ENCODE data around the gene LRRC66. TPM values are rescaled to one million over a fixed set of nuclear protein-coding genes. Genes with fewer than 3 reads are reported as not detected.

Gene LRRC66
- total RNA-seq, 1 experiment from 2014 or later, result 0.37 TPM

DNA sequence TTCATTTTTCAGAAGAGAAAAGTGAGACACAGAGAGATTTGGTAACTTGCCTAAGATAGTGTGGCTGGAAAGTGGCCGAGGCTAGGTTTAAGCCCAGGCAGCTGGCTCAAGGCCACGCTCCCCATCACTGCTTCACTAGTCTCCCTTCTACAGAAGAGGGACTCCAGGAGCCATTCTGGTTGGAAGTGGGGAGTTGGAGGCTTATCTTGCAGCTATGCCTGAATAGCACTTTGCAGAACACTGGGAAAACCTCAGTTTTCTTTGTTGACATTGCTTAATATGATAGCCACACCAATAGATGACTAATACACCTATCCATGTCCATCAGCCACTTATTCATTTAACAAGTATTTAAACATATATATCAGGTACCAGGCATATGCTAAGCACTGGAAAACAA lies 18.5 kb downstream of the LRRC66 start:
- Mint-ChIP-seq H3K27ac (ENCODE audit: low read depth, unreplicated experiment) (peak overlapping the region; percentile 27), H3K27me3 (ENCODE audit: insufficient read depth, unreplicated experiment) (no peaks in the 10 kb centered on the region), H3K4me3 (ENCODE audit: unreplicated experiment) (no peak overlapping the region), H3K4me1 (ENCODE audit: insufficient read depth, unreplicated experiment) (peaks cover 17% of the 10 kb centered on the region), H3K9me3 (ENCODE audit: unreplicated experiment) (no peaks in the 10 kb centered on the region), H3K36me3 (ENCODE audit: insufficient read depth, unreplicated experiment) (no peaks in the 10 kb centered on the region)
- DNase-seq (ENCODE audit: unreplicated experiment), result peak; percentile 50
- POLR2A ChIA-PET, result interaction anchor here (1.0 kb wide), 1 partner anchor 97 kb away, joined by 3 read pairs; no protein-coding TSS in a partner anchor
- CTCF ChIA-PET, result interaction anchor here (1.7 kb wide), 1 partner anchor 106 kb away, joined by 6 read pairs; no protein-coding TSS in a partner anchor
- TF ChIP-seq, protein P1, sequence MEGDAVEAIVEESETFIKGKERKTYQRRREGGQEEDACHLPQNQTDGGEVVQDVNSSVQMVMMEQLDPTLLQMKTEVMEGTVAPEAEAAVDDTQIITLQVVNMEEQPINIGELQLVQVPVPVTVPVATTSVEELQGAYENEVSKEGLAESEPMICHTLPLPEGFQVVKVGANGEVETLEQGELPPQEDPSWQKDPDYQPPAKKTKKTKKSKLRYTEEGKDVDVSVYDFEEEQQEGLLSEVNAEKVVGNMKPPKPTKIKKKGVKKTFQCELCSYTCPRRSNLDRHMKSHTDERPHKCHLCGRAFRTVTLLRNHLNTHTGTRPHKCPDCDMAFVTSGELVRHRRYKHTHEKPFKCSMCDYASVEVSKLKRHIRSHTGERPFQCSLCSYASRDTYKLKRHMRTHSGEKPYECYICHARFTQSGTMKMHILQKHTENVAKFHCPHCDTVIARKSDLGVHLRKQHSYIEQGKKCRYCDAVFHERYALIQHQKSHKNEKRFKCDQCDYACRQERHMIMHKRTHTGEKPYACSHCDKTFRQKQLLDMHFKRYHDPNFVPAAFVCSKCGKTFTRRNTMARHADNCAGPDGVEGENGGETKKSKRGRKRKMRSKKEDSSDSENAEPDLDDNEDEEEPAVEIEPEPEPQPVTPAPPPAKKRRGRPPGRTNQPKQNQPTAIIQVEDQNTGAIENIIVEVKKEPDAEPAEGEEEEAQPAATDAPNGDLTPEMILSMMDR (IDR thresholded peaks at IDR 0.05; ENCODE audit: unreplicated experiment), result no peak
- no TSS peak for BruUV-seq (replicated peaks)
- intact Hi-C loops (cut with micrococcal nuclease), result no loop called here

DNA sequence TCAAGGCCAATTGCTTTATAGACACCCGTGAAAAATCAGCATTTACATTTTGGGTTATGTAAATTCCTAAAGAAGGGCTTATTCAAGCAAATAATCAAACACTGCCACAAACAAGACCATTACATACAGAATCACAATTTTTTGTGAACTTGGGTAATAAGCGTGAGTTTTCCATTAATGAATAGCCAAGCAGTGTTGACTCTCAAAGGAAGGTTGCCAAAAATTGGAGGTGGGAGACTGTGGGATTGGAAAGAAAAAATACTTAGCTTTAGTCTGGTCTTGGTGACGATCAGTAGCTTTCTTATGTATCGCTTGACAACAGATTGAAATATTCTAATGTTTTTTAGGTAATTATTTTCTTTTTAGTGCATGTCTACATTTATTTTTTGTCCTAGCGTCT lies 20.9 kb downstream of the LRRC66 start:
- intact Hi-C loops (cut with micrococcal nuclease), result no loop called here
- ChIA-PET POLR2A (no interaction called here), CTCF (no interaction called here)
- peaks cover 18% of the 10 kb centered on the region for H3K4me1 Mint-ChIP-seq (ENCODE audit: insufficient read depth, unreplicated experiment)
- no peaks in the 10 kb centered on the region for H3K27me3 Mint-ChIP-seq (ENCODE audit: insufficient read depth, unreplicated experiment)
- no TSS peak for BruUV-seq (replicated peaks)
- no peaks in the 10 kb centered on the region for H3K36me3 Mint-ChIP-seq (ENCODE audit: insufficient read depth, unreplicated experiment)
- DNase-seq (ENCODE audit: unreplicated experiment), result no peak
- no peaks in the 10 kb centered on the region for H3K9me3 Mint-ChIP-seq (ENCODE audit: unreplicated experiment)
- TF ChIP-seq, protein P1 (IDR thresholded peaks at IDR 0.05; ENCODE audit: unreplicated experiment), result no peak
- H3K27ac Mint-ChIP-seq (ENCODE audit: low read depth, unreplicated experiment), result peak overlapping the region; percentile 59
- no peak overlapping the region for H3K4me3 Mint-ChIP-seq (ENCODE audit: unreplicated experiment)

DNA sequence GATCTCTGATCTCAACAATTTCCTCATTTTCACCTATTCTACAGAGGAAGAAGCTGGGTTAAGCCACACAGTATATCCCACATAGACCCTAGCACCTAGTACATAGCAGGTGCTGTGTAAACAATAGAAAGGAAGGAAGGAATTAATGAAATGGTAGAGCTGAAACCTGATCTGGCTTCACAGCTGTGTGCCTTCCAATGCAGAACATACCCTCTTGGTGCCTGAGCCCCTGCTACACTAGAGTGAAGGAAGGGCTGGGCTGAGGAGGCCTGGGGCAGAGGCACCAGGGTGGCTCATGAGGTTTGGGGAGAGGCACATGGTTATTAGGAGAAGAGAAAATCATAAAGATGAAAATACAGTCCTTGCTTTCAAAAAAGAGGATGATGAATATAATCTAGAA lies 21.3 kb downstream of the LRRC66 start:
- CTCF ChIA-PET, result interaction anchor here (0.9 kb wide), 1 partner anchor 104 kb away, joined by 3 read pairs; no protein-coding TSS in a partner anchor

DNA sequence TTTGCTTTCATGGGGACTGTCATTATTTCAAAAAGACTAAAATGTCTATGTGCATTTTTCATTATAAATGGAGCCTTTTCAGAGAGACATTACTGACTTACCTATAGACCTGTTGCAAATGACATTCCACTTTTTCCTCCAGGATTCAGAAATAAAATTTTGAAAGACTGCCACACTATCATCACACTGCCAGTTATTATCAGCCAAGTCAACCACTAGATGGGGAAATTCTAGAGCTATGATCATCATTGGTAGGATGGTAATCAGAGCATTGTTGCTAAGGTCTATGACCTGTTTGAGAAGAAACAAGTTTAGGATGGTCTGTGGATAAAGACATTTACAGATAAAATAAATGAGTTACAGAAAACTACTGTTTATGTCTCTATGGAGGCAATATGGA lies 22.5 kb downstream of the LRRC66 start:
- Mint-ChIP-seq H3K27ac (ENCODE audit: low read depth, unreplicated experiment) (no peak overlapping the region), H3K4me1 (ENCODE audit: insufficient read depth, unreplicated experiment) (peaks cover 18% of the 10 kb centered on the region), H3K27me3 (ENCODE audit: insufficient read depth, unreplicated experiment) (no peaks in the 10 kb centered on the region), H3K9me3 (ENCODE audit: unreplicated experiment) (no peaks in the 10 kb centered on the region), H3K36me3 (ENCODE audit: insufficient read depth, unreplicated experiment) (no peaks in the 10 kb centered on the region), H3K4me3 (ENCODE audit: unreplicated experiment) (no peak overlapping the region)
- intact Hi-C loops (cut with micrococcal nuclease), result no loop called here
- no peak for DNase-seq (ENCODE audit: unreplicated experiment)
- CTCF ChIA-PET, result interaction anchor here (0.5 to 1.1 kb wide), 2 partner anchors 17 to 28 kb away, joined by 3 to 5 read pairs; no protein-coding TSS in a partner anchor
- POLR2A ChIA-PET, result interaction anchor here (0.6 to 1.2 kb wide), 2 partner anchors 34 to 42 kb away, joined by 3 read pairs; no protein-coding TSS in a partner anchor
- BruUV-seq (replicated peaks), result no TSS peak
- TF ChIP-seq, protein P1 (IDR thresholded peaks at IDR 0.05; ENCODE audit: unreplicated experiment), result peak; percentile 2

More for the DNA sequence above, 21.3 kb downstream of the LRRC66 start:
- Mint-ChIP-seq H3K27ac (ENCODE audit: low read depth, unreplicated experiment) (peak overlapping the region; percentile 59), H3K4me3 (ENCODE audit: unreplicated experiment) (no peak overlapping the region), H3K27me3 (ENCODE audit: insufficient read depth, unreplicated experiment) (no peaks in the 10 kb centered on the region), H3K4me1 (ENCODE audit: insufficient read depth, unreplicated experiment) (peaks cover 18% of the 10 kb centered on the region), H3K9me3 (ENCODE audit: unreplicated experiment) (no peaks in the 10 kb centered on the region), H3K36me3 (ENCODE audit: insufficient read depth, unreplicated experiment) (no peaks in the 10 kb centered on the region)
- TF ChIP-seq, protein P1 (IDR thresholded peaks at IDR 0.05; ENCODE audit: unreplicated experiment), result no peak
- no TSS peak for BruUV-seq (replicated peaks)
- DNase-seq (ENCODE audit: unreplicated experiment), result no peak
- intact Hi-C loops (cut with micrococcal nuclease), result no loop called here
- POLR2A ChIA-PET, result no interaction called here
